Endothelial cell of umbilical vein (primary cell): ENCODE data around the gene OR2L2. TPM values are rescaled to one million over a fixed set of nuclear protein-coding genes. Genes with fewer than 3 reads are reported as not detected.

Experiments
- BruUV-seq: library from RNA; stranded (reverse); fragments of 400-500 nt; replicated peaks from 2 replicates; lab custom pipeline; 2021; lab: Mats Ljungman, UMichigan
- CTCF ChIA-PET: fragments of 300-600, 350-600 bp; sonication (Branson Sonifier 250); formaldehyde crosslinking; loops from one replicate; lab custom pipeline; 2021; ENCODE audit warnings: antibody characterized with exemption, inconsistent platforms; lab: Charles Lee
- POLR2A ChIA-PET: fragments of 300-600, 350-600 bp; sonication (Branson Sonifier 250); formaldehyde crosslinking; loops from one replicate; lab custom pipeline; 2021; ENCODE audit warnings: antibody characterized with exemption, inconsistent platforms; lab: Charles Lee
- DNase-seq: peaks from one replicate; pipeline ENCODE4 v3.0.0-alpha.2; 2011; ENCODE audit warnings: low read depth, low spot score
- FAIRE-seq: peaks from 2 replicates; lab custom pipeline; 2011; peaks lifted over from hg19 to GRCh38; lab: Jason Lieb, UNC
- H2AFZ ChIP-seq: 2 replicates; pipeline ENCODE4 v1.6.0; 2012; ENCODE audit warnings: low read depth, low read length, control low read depth, inconsistent platforms
- H3K27ac ChIP-seq: 2 replicates; pipeline ENCODE4 v1.5.1; 2011; ENCODE audit warnings: low read depth, mild to moderate bottlenecking, control low read depth, low read length, moderate library complexity; ENCODE audit not compliant: insufficient read depth
- H3K27me3 ChIP-seq, 2 experiments: 2 replicates each; pipeline versions ENCODE4 v1.6.0 to v1.6.1; 2011; ENCODE audit warnings: low read length in 2 of 2, mixed read lengths in 1 of 2; ENCODE audit not compliant: control insufficient read depth in 2 of 2, insufficient read depth in 2 of 2
- H3K36me3 ChIP-seq, 2 experiments: 2 replicates in 1 of 2; 3 replicates in 1 of 2; pipeline ENCODE4 v1.5.1; 2011; ENCODE audit warnings: low read length in 2 of 2, mild to moderate bottlenecking in 1 of 2, moderate library complexity in 1 of 2; ENCODE audit not compliant: control insufficient read depth in 2 of 2, insufficient read depth in 2 of 2; ENCODE audit errors: extremely low read depth in 1 of 2
- H3K4me1 ChIP-seq: 3 replicates; pipeline ENCODE4 v1.5.1; 2011; ENCODE audit warnings: mild to moderate bottlenecking, low read length; ENCODE audit not compliant: control insufficient read depth, insufficient read depth; ENCODE audit errors: extremely low read depth
- H3K4me2 ChIP-seq: 2 replicates; pipeline ENCODE4 v1.6.1; 2011; ENCODE audit warnings: low read length, control low read depth, mixed read lengths; ENCODE audit not compliant: insufficient read depth
- H3K4me3 ChIP-seq, 3 experiments: fragments of 200-600 bp in 1 of 3; sonication (generic), shearing (Covaris generic) in 1 of 3; replicated peaks in 1 of 3; 2 replicates each; pipeline ENCODE4 v1.5.1; 2011 to 2016; ENCODE audit warnings: control low read depth in 3 of 3, low read length in 3 of 3, mild to moderate bottlenecking in 2 of 3, inconsistent platforms in 1 of 3, low read depth in 1 of 3, moderate library complexity in 1 of 3; ENCODE audit not compliant: insufficient read depth in 1 of 3
- H3K79me2 ChIP-seq: 2 replicates; pipeline ENCODE4 v1.6.0; 2012; ENCODE audit warnings: low read length, inconsistent platforms; ENCODE audit not compliant: control insufficient read depth, insufficient read depth
- H3K9ac ChIP-seq: replicated peaks from 2 replicates; pipeline ENCODE3; 2011; ENCODE audit warnings: low read length, control low read depth; ENCODE audit not compliant: insufficient read depth; ENCODE audit errors: extremely low read depth
- H3K9me1 ChIP-seq: replicated peaks from 3 replicates; pipeline ENCODE4 v1.6.0; 2011; ENCODE audit warnings: mild to moderate bottlenecking, low read length; ENCODE audit not compliant: control insufficient read depth, insufficient read depth; ENCODE audit errors: extremely low read depth
- H3K9me3 ChIP-seq: replicated peaks from 2 replicates; pipeline ENCODE4 v1.5.1; 2012; ENCODE audit warnings: low read length, inconsistent platforms; ENCODE audit not compliant: control insufficient read depth, insufficient read depth
- H4K20me1 ChIP-seq: replicated peaks from 2 replicates; pipeline ENCODE3; 2011; ENCODE audit warnings: mild to moderate bottlenecking, low read length; ENCODE audit not compliant: control insufficient read depth, insufficient read depth; ENCODE audit errors: extremely low read depth
- EZH2 ChIP-seq: IDR thresholded peaks from 2 replicates; pipeline ENCODE4 v1.6.1; 2012; ENCODE audit warnings: borderline replicate concordance, low read depth, mild to moderate bottlenecking, moderate library complexity, low read length, inconsistent platforms; ENCODE audit not compliant: severe bottlenecking
- GATA2 ChIP-seq: IDR thresholded peaks from 2 replicates; pipeline ENCODE4 v1.7.0; 2011; ENCODE audit warnings: low read depth, mild to moderate bottlenecking, moderate library complexity, mixed read lengths, low read length; ENCODE audit not compliant: insufficient read length, insufficient read depth
- JUN ChIP-seq: IDR thresholded peaks from 2 replicates; pipeline ENCODE4 v1.6.1; 2011; ENCODE audit warnings: borderline replicate concordance, low read depth; ENCODE audit not compliant: insufficient read length, insufficient read depth
- MYC ChIP-seq: IDR thresholded peaks from one replicate; pipeline ENCODE4 v1.6.1; 2011; ENCODE audit warnings: mild to moderate bottlenecking, low read depth, low read length
- POLR2A ChIP-seq: IDR thresholded peaks from 2 replicates; pipeline ENCODE4 v1.6.1; 2012; ENCODE audit warnings: low read depth, mild to moderate bottlenecking, control low read depth, low read length
- POLR2AphosphoS5 ChIP-seq: IDR thresholded peaks from 2 replicates; pipeline ENCODE4 v1.6.1; 2012; ENCODE audit warnings: low read depth, mild to moderate bottlenecking, control low read depth, low read length, moderate library complexity; ENCODE audit not compliant: insufficient read depth
- dilution Hi-C: fragments of 300-500 bp; cut with MboI; formaldehyde crosslinking; loops from one replicate; pipeline ENCODE4 v1.15.0; 2019; ENCODE audit warnings: low sequenced_read_pairs; ENCODE audit not compliant: extremely low pct_ligation_motif_present
- intact Hi-C: fragments of 100-400 bp; cut with micrococcal nuclease; formaldehyde crosslinking; loops from one replicate; pipeline ENCODE4 v1.10.0; 2022
- polyA plus RNA-seq, 4 experiments: library from polyadenylated mRNA; depleted of rRNA in 3 of 4; stranded (reverse) in 3 of 4; unstranded in 1 of 4; fragments of >200 nt; gene quantifications; 2 replicates each; pipeline versions ENCODE4 v1.2.1 to v1.2.3, GENCODE V29; 2011 to 2012; ENCODE audit warnings: missing spikeins in 1 of 4
- total RNA-seq: library from RNA; stranded (reverse); gene quantifications from 2 replicates; pipeline ENCODE4 v1.2.3, GENCODE V29; 2021
- TF ChIP-seq, protein P1 (sequence below): IDR thresholded peaks from 2 replicates; pipeline ENCODE4 v1.6.1; 2011; ENCODE audit not compliant: insufficient read depth, insufficient read length
- TF ChIP-seq, protein P2 (sequence below), 2 donors: IDR thresholded peaks; 1 replicate in 1 of 2; 2 replicates in 1 of 2; pipeline ENCODE4 v1.5.1; 2011; ENCODE audit warnings: low read length in 2 of 2, mild to moderate bottlenecking in 2 of 2, moderate library complexity in 2 of 2, control low read depth in 1 of 2, inconsistent platforms in 1 of 2, low read depth in 1 of 2; ENCODE audit not compliant: insufficient read depth in 1 of 2; ENCODE audit errors: extremely low read depth in 1 of 2

Gene OR2L2
- total and polyA plus RNA-seq, 2 donors (not counting 3 experiments of a cell fraction or from before 2014, with no cell fraction given): 0.07 TPM; not detected in 1

DNA sequence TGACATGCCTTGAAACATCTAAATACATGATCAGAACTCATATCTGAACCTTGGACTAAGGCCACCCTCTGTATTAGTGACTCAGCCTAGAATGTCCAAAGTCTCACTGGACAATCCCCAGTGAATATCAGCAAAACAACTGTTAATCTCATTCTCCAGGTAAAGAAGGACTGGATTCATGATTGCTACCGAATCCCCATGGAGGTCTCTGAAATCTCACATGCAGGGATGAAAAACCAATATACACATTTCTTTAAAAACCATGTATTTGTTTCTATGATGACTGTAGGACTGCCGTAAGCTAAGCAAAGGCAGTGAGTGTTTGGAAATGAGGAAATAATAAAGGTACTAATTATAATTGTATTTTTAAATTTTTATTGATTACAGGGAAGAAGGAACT, 16.7 kb downstream of the OR2L2 start, which contains the start of gene OR2L3:
OR2L3 (plus strand) TSS at position 301 of the 400 bp plus-strand sequence. CDS start 13,846 bp downstream, outside the sequence.
- peaks cover 5% of the 10 kb centered on the region for H3K9me3 ChIP-seq
- CTCF ChIA-PET: no interaction called here
- TF ChIP-seq GATA2: no peak
- TF ChIP-seq, protein P1, sequence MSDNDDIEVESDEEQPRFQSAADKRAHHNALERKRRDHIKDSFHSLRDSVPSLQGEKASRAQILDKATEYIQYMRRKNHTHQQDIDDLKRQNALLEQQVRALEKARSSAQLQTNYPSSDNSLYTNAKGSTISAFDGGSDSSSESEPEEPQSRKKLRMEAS: no peak
- TF ChIP-seq POLR2A: no peak
- no peak for TF ChIP-seq MYC
- no peak for TF ChIP-seq JUN
- TF ChIP-seq EZH2: no peak
- TF ChIP-seq POLR2AphosphoS5: no peak
- TF ChIP-seq, protein P2, sequence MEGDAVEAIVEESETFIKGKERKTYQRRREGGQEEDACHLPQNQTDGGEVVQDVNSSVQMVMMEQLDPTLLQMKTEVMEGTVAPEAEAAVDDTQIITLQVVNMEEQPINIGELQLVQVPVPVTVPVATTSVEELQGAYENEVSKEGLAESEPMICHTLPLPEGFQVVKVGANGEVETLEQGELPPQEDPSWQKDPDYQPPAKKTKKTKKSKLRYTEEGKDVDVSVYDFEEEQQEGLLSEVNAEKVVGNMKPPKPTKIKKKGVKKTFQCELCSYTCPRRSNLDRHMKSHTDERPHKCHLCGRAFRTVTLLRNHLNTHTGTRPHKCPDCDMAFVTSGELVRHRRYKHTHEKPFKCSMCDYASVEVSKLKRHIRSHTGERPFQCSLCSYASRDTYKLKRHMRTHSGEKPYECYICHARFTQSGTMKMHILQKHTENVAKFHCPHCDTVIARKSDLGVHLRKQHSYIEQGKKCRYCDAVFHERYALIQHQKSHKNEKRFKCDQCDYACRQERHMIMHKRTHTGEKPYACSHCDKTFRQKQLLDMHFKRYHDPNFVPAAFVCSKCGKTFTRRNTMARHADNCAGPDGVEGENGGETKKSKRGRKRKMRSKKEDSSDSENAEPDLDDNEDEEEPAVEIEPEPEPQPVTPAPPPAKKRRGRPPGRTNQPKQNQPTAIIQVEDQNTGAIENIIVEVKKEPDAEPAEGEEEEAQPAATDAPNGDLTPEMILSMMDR (IDR thresholded peaks at IDR 0.05; ENCODE audit: extremely low read depth in 1 of 2, insufficient read depth in 1 of 2, low read depth in 1 of 2, low read length in 2 of 2): no peak
- no peak within 1 kb of the TSS for H3K4me2 ChIP-seq
- no peaks in the 10 kb centered on the region for H3K9me1 ChIP-seq
- H3K4me1 ChIP-seq: no peaks in the 10 kb centered on the region
- no peak within 1 kb of the TSS for H2AFZ ChIP-seq
- H3K36me3 ChIP-seq: no peaks in the 10 kb centered on the region
- intact Hi-C loops (no loop called here), dilution Hi-C loops (no loop called here)
- no peaks in the 10 kb centered on the region for H3K79me2 ChIP-seq
- H3K4me3 ChIP-seq: no peak within 1 kb of the TSS
- POLR2A ChIA-PET: no interaction called here
- H3K9ac ChIP-seq: no peak within 1 kb of the TSS
- no peaks in the 10 kb centered on the region for H4K20me1 ChIP-seq
- DNase-seq (no peak), FAIRE-seq (no peak)
- no peak within 1 kb of the TSS for H3K27ac ChIP-seq
- H3K27me3 ChIP-seq: no peaks in the 10 kb centered on the region
- BruUV-seq: no TSS peak
